Measurements from ENCODE around the gene UNC5C. TPM values are rescaled to one million over a fixed set of nuclear protein-coding genes. Genes with fewer than 3 reads are reported as not detected.

UNC5C gene
- total RNA-seq, 1 donor from 2014 or later, result 0.70 TPM

GRCh38 chr4:95219109-95219508 is 329.7 kb downstream of the UNC5C start:
- Mint-ChIP-seq H3K9me3 (ENCODE audit: unreplicated experiment) (no peaks in the 10 kb centered on the region), H3K36me3 (ENCODE audit: unreplicated experiment) (no peaks in the 10 kb centered on the region), H3K27ac (ENCODE audit: unreplicated experiment) (no peak overlapping the region), H3K27me3 (ENCODE audit: unreplicated experiment) (peaks cover 6% of the 10 kb centered on the region), H3K4me1 (ENCODE audit: unreplicated experiment) (peaks cover 10% of the 10 kb centered on the region), H3K4me3 (ENCODE audit: unreplicated experiment) (no peak overlapping the region)
- no peak for DNase-seq (ENCODE audit: extremely low spot score, unreplicated experiment)
- no peak for TF ChIP-seq CTCF (IDR thresholded peaks at IDR 0.05)

- Mint-ChIP-seq H3K27me3 (ENCODE audit: unreplicated experiment) (peaks cover 20% of the 10 kb centered on the region), H3K27ac (ENCODE audit: unreplicated experiment) (no peak overlapping the region), H3K4me1 (ENCODE audit: unreplicated experiment) (peaks cover 10% of the 10 kb centered on the region), H3K4me3 (ENCODE audit: unreplicated experiment) (no peak overlapping the region), H3K36me3 (ENCODE audit: unreplicated experiment) (no peaks in the 10 kb centered on the region), H3K9me3 (ENCODE audit: unreplicated experiment) (no peaks in the 10 kb centered on the region)
- DNase-seq (ENCODE audit: extremely low spot score, unreplicated experiment), result no peak
- TF ChIP-seq CTCF (IDR thresholded peaks at IDR 0.05), result no peak
Observed at GRCh38 chr4:95217197-95217596, 331.6 kb downstream of the UNC5C start.

GRCh38 chr4:95216636-95217035 is 332.1 kb downstream of the UNC5C start:
- TF ChIP-seq CTCF (IDR thresholded peaks at IDR 0.05), result no peak
- peaks cover 10% of the 10 kb centered on the region for H3K4me1 Mint-ChIP-seq (ENCODE audit: unreplicated experiment)
- no peak for DNase-seq (ENCODE audit: extremely low spot score, unreplicated experiment)
- no peaks in the 10 kb centered on the region for H3K9me3 Mint-ChIP-seq (ENCODE audit: unreplicated experiment)
- H3K4me3 Mint-ChIP-seq (ENCODE audit: unreplicated experiment), result no peak overlapping the region
- H3K27ac Mint-ChIP-seq (ENCODE audit: unreplicated experiment), result no peak overlapping the region
- peaks cover 20% of the 10 kb centered on the region for H3K27me3 Mint-ChIP-seq (ENCODE audit: unreplicated experiment)
- no peaks in the 10 kb centered on the region for H3K36me3 Mint-ChIP-seq (ENCODE audit: unreplicated experiment)

- Mint-ChIP-seq H3K27ac (ENCODE audit: unreplicated experiment) (peak overlapping the region; percentile 11), H3K4me1 (ENCODE audit: unreplicated experiment) (peaks cover 10% of the 10 kb centered on the region), H3K9me3 (ENCODE audit: unreplicated experiment) (no peaks in the 10 kb centered on the region), H3K4me3 (ENCODE audit: unreplicated experiment) (no peak overlapping the region), H3K27me3 (ENCODE audit: unreplicated experiment) (peaks cover 22% of the 10 kb centered on the region), H3K36me3 (ENCODE audit: unreplicated experiment) (no peaks in the 10 kb centered on the region)
- DNase-seq (ENCODE audit: extremely low spot score, unreplicated experiment), result no peak
- no peak for TF ChIP-seq CTCF (IDR thresholded peaks at IDR 0.05)
Observed at GRCh38 chr4:95215991-95216605, 332.7 kb downstream of the UNC5C start.

GRCh38 chr4:95215043-95215442 is 333.7 kb downstream of the UNC5C start:
- no peak overlapping the region for H3K4me3 Mint-ChIP-seq (ENCODE audit: unreplicated experiment)
- TF ChIP-seq CTCF (IDR thresholded peaks at IDR 0.05), result no peak
- H3K9me3 Mint-ChIP-seq (ENCODE audit: unreplicated experiment), result no peaks in the 10 kb centered on the region
- H3K27me3 Mint-ChIP-seq (ENCODE audit: unreplicated experiment), result peaks cover 23% of the 10 kb centered on the region
- DNase-seq (ENCODE audit: extremely low spot score, unreplicated experiment), result no peak
- H3K27ac Mint-ChIP-seq (ENCODE audit: unreplicated experiment), result no peak overlapping the region
- peaks cover 10% of the 10 kb centered on the region for H3K4me1 Mint-ChIP-seq (ENCODE audit: unreplicated experiment)
- H3K36me3 Mint-ChIP-seq (ENCODE audit: unreplicated experiment), result no peaks in the 10 kb centered on the region

Measured in osteocyte (in vitro differentiated cells).